Cardiac septum (tissue), 1 donor: Measurements from ENCODE around the gene ZNF681. TPM values are rescaled to one million over a fixed set of nuclear protein-coding genes. Genes with fewer than 3 reads are reported as not detected.
"Not testable (repeated sequence)": the region's sequence is repeated elsewhere in the genome, so short reads cannot be mapped to it uniquely, and the experiment has no call there.

Experiments used
- DNase-seq: peaks from one replicate; pipeline ENCODE4 v3.0.0-alpha.2; 2020; ENCODE audit warnings: low spot score
- intact Hi-C: fragments of 100-400 bp; cut with DNase I; formaldehyde crosslinking; loops from one replicate; pipeline ENCODE4 v1.14.0; 2022
- total RNA-seq: library from RNA; stranded (reverse); fragmentation: NEBNext Ultra II Directional; extraction: Animal tissue kit (Norgen Biotek cat#: 25700); gene quantifications from one replicate; pipeline ENCODE4 v1.2.1, GENCODE V29; 2021
- donor health status: DM: no; HTN: no; CAD: no.

The ZNF681 gene
- total RNA-seq, 1 donor from 2014 or later = 0.38 TPM

DNA sequence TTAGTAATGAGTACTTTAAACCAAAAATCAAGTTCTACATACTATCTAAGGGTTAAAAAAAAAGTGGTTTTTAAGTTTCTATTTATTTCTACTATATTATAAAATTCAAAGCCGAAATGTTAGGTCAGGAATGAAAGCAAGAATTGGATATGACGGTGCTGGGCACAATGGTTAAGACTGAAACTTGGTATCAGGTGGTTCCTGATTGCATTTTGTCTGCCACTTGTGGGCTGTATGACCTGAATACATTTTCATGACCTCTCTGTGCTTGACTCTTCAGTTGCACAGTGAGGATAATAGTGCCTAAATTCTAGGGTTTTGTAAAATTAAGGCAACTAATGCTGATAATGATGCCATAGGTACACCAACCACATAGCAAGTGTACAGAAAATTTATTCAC is 49.3 kb downstream of the ZNF681 start:
- intact Hi-C loops = no loop called here
- DNase-seq = no peak

GRCh38 chr19:23706657-23707056 is 52.0 kb downstream of the ZNF681 start:
- intact Hi-C loops = no loop called here
- DNase-seq = no peak

- intact Hi-C loops = no loop called here
- no peak for DNase-seq
Observed at GRCh38 chr19:23699521-23699860, 59.2 kb downstream of the ZNF681 start.

GRCh38 chr19:23698711-23699520 is 59.8 kb downstream of the ZNF681 start:
- no peak for DNase-seq
- intact Hi-C loops = no loop called here

- intact Hi-C loops, DNase-seq: not testable (repeated sequence)
Observed at GRCh38 chr19:23692937-23693336, 65.8 kb downstream of the ZNF681 start.

Other genes starting within 250 kb of the ZNF681 start
- gene ZNF675, start 71.7 kb downstream of the ZNF681 start, total RNA-seq = 3.5 TPM
- 0.48 TPM for gene ZNF726, start 156.0 kb upstream of the ZNF681 start, total RNA-seq